Stimulated activated CD8-positive, alpha-beta memory T cell treated with anti-CD3 and anti-CD28 coated beads, Interleukin-2, amount 100 ng/mL, for 48 hours (primary cell): ENCODE measurements around the gene PCDHGA5.
"Not testable (repeated sequence)": the region's sequence is repeated elsewhere in the genome, so short reads cannot be mapped to it uniquely, and the experiment has no call there.

Experiments used
- DNase-seq, 2 donors: peaks; one replicate each; pipeline ENCODE4 v3.0.0-alpha.2; 2020; ENCODE audit warnings: low read depth in 2 of 2

The PCDHGA5 gene

DNA sequence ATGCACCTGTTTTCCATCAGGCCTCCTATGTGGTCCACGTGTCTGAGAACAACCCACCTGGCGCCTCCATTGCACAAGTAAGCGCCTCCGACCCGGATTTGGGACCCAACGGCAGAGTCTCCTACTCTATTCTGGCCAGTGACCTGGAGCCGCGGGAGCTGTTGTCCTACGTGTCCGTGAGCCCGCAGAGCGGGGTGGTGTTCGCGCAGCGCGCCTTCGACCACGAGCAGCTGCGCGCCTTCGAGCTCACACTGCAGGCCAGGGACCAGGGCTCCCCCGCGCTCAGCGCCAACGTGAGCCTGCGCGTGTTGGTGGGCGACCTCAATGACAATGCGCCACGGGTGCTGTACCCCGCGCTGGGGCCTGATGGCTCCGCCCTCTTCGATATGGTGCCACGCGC lies 12.4 kb upstream of the PCDHGA5 start:
- no peak for DNase-seq

- no peak for DNase-seq
These were observed 9.0 kb upstream of the PCDHGA5 start, which contains the start of gene PCDHGA4 for GRCh38 chr5:141354900-141355469. PCDHGA4 (plus strand) TSS chr5:141355021; CDS start chr5:141355108, 87 bp downstream.

DNA sequence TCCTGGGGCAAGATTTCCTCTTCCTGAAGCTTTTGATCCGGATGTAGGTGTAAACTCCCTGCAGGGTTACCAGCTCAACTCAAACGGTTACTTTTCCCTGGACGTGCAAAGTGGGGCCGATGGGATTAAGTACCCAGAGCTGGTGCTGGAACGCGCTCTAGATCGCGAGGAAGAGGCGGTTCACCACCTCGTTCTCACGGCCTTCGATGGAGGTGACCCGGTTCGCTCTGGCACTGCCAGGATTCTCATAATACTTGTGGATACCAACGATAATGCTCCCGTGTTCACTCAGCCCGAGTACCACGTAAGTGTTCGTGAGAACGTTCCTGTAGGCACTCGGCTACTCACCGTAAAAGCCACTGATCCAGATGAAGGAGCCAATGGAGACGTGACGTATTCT lies 8.3 kb upstream of the PCDHGA5 start:
- DNase-seq = no peak

DNA sequence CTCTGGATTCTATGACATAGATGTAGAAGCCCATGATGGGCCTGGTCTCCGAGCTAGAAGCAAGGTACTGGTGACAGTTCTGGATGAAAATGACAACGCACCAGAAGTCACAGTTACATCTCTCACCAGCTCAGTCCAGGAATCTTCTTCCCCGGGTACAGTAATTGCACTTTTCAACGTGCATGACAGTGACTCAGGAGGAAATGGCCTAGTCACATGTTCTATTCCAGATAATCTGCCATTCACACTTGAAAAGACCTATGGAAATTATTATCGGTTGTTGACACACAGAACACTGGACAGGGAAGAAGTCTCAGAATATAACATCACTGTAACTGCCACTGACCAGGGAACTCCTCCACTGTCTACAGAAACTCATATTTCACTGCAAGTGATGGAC lies 7.8 kb upstream of the PCDHGA5 start:
- no peak for DNase-seq

DNA sequence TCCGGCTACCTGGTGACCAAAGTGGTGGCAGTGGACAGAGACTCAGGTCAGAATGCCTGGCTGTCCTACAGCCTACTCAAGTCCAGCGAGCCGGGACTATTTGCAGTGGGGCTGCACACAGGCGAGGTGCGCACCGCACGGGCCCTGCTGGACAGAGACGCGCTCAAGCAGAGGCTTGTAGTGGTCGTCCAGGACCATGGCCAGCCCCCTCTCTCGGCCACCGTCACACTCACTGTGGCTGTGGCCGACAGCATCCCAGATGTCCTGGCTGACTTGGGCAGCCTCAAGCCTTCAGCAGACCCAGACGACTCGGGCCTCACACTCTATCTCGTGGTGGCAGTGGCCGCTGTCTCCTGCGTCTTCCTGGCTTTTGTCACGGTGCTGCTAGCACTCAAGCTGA lies 7.0 kb upstream of the PCDHGA5 start:
- no peak for DNase-seq

- DNase-seq = no peak
These were observed 4.1 kb upstream of the PCDHGA5 start, which contains the start of gene PCDHGB2 for GRCh38 chr5:141359790-141360426. PCDHGB2 (plus strand) TSS chr5:141359994; CDS start chr5:141360136, 142 bp downstream.

DNA sequence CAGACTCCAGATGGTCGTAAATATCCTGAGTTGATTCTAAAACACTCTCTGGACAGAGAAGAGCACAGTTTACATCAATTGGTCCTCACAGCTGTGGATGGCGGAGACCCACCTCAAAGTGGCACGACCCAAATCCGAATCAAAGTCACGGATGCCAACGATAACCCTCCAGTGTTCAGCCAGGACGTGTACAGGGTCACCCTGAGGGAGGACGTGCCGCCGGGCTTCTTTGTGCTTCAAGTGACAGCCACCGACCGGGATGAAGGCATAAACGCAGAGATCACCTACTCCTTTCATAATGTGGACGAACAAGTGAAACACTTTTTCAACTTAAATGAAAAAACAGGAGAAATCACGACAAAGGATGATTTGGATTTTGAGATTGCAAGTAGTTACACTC lies 3.3 kb upstream of the PCDHGA5 start:
- DNase-seq = no peak

DNA sequence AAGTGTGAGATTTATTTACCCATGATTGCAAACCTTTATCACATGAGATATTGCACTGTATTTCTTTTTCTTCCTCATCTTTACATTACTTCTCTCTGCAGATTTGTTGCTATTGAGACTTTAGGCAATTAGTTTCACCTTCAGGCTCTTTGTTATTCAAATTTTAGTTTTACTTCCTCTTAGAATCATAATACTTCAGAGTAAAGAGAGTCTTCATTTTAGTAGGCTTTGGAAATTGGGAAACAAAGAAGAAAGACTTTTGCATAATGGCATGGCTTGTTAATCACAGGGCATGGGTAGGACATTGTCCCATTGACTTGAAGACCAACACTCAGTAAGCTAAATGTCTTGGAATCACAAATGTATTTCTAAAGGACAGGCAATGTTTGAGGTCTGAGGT lies 1.2 kb upstream of the PCDHGA5 start:
- DNase-seq = no peak

- no peak for DNase-seq
These were observed 2.3 kb downstream of the PCDHGA5 start for GRCh38 chr5:141366016-141366896.

- no peak for DNase-seq
These were observed 6.3 kb downstream of the PCDHGA5 start, which contains the start of gene PCDHGB3 for GRCh38 chr5:141369994-141370848. PCDHGB3 (plus strand) TSS chr5:141370242; CDS start chr5:141370395, 153 bp downstream.

DNA sequence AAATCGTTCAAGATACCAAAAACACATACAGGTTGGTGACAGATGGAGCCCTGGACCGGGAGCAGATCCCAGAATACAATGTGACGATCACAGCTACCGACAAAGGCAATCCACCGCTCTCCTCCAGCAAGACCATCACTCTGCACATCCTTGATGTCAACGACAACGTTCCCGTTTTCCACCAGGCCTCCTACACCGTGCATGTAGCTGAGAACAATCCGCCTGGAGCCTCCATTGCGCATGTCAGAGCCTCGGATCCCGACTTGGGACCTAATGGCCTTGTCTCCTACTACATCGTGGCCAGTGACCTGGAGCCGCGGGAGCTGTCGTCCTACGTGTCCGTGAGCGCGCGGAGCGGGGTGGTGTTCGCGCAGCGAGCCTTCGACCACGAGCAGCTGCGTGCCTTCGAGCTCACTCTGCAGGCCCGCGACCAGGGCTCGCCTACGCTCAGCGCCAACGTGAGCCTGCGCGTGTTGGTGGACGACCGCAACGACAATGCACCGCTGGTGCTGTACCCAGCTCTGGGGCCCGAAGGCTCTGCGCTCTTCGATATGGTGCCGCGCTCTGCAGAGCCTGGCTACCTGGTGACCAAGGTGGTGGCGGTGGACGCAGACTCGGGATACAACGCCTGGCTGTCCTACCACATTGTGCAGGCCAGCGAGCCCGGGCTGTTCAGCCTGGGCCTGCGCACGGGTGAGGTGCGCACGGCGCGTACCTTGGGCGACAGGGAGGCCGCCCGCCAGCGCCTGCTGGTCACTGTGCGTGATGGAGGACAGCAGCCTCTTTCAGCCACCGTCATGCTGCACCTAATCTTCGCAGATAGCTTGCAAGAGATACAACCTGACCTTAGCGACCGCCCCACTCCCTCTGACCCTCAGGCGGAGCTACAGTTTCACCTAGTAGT lies 7.9 kb downstream of the PCDHGA5 start:
- no peak for DNase-seq

DNA sequence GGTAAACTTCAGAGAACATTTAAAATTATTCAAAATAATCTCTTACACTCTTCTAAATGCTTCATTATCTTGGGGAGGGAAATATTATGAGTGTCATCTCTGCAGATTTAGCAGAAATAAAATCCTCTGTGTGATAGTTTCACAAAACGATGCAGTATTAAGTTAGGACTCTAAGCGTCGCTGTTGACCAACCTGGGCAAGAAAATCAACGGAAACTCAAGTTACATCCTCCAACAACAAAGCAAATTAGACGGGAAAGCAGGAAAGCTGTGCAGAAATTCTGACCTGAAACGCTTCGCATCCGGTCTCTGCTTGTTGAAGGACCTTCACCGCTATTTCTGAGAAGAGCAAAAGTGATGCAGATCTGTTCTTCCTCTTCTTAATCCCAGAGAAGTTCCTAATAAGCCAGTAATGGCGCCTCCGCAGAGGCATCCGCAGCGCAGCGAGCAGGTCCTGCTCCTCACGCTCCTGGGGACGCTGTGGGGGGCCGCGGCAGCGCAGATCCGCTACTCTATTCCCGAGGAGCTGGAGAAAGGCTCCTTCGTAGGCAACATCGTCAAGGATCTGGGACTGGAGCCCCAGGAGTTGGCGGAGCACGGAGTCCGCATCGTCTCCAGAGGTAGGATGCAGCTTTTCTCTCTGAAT lies 9.8 kb downstream of the PCDHGA5 start, which contains the start of gene PCDHGA6:
PCDHGA6 (plus strand) TSS at position 219 of the 645 bp plus-strand sequence; CDS start at position 412, 193 bp downstream.
- DNase-seq = no peak

DNA sequence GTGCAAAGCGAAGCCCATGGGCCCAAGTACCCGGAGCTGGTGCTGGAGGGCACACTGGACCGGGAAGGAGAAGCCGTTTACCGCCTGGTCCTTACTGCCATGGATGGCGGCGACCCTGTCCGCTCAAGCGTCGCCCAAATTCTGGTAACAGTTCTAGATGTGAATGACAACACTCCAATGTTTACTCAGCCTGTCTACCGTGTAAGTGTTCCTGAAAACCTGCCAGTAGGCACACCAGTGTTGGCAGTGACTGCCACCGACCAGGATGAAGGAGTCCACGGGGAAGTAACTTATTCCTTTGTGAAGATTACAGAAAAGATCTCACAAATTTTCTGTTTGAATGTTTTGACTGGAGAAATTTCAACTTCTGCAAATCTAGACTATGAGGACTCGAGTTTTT lies 10.7 kb downstream of the PCDHGA5 start:
- DNase-seq = no peak

DNA sequence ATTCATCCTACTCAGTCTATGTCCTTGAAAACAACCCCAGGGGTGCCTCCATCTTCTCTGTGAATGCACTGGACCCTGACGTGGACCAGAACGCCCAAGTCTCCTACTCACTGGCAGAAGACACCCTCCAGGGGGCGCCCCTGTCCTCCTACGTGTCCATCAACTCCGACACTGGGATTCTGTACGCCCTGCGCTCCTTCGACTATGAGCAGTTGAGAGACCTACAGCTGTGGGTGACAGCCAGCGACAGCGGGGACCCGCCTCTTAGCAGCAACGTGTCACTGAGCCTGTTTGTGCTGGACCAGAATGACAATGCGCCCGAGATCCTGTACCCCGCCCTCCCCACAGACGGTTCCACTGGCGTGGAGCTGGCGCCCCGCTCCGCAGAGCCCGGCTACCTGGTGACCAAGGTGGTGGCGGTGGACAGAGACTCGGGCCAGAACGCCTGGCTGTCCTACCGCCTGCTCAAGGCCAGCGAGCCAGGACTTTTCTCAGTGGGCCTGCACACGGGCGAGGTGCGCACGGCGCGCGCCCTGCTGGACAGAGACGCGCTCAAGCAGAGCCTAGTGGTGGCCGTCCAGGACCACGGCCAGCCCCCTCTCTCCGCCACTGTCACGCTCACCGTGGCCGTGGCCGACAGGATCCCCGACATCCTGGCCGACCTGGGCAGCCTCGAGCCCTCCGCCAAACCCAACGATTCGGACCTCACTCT lies 11.6 kb downstream of the PCDHGA5 start:
- DNase-seq = not testable (repeated sequence)

DNA sequence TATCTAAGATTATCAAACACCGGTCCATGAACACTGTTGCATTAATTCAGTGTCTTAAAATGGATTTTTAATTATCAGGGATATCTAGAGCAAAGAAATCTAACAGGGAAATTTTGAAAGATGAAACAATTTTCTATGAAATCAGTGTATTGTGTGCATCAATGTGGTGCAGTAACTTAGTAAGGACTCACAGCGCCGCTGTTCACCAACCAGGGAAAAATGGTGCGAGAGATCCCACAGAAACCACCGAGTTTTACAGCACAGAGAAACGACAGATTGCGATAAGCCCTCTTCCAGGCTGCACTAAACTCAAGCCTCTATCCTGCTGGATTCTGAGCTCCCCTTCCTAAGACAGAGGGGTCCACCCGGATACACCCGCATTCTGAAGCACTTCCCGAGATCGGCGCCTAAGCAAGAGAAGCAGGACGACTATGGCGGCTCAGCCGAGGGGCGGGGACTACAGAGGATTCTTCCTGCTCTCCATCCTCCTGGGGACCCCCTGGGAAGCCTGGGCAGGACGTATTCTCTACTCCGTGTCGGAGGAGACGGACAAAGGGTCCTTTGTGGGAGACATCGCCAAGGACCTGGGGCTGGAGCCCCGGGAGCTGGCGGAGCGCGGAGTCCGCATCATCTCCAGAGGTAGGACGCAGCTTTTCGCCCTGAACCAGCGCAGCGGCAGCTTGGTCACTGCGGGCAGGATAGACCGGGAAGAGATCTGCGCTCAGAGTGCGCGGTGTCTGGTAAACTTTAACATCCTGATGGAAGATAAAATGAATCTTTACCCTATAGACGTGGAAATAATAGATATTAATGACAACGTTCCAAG lies 18.7 kb downstream of the PCDHGA5 start, which contains the start of gene PCDHGA7:
PCDHGA7 (plus strand) TSS at position 274 of the 826 bp plus-strand sequence; CDS start at position 432, 158 bp downstream.
- no peak for DNase-seq

DNA sequence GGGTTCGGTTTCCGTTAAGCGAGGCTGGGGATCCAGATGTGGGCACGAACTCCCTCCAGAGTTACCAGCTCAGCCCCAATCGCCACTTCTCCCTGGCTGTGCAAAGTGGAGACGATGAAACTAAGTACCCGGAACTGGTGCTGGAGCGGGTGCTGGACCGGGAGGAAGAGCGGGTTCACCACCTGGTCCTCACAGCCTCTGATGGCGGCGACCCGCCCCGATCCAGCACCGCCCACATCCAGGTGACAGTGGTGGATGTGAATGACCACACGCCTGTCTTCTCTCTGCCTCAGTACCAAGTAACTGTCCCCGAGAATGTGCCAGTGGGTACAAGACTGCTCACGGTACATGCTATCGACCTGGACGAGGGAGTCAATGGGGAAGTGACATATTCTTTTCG lies 19.4 kb downstream of the PCDHGA5 start:
- no peak for DNase-seq

DNA sequence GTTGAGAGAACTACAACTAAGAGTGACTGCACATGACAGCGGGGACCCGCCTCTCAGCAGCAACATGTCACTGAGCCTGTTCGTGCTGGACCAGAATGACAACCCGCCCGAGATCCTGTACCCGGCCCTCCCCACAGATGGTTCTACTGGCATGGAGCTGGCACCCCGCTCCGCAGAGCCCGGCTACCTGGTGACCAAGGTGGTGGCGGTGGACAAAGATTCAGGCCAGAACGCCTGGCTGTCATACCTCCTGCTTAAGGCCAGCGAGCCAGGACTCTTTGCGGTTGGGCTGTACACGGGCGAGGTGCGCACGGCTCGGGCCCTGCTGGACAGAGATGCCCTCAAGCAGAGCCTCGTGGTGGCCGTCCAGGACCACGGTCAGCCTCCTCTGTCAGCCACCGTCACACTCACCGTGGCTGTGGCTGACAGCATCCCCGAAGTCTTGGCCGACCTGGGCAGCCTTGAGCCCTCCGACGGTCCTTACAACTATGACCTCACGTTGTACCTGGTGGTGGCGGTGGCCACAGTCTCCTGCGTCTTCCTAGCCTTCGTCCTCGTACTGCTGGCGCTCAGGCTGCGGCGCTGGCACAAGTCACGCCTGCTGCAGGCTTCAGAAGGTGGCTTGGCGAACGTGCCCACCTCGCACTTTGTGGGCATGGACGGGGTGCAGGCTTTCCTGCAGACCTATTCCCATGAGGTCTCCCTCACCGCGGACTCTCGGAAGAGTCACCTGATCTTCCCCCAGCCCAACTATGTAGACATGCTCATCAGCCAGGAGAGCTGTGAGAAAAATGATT lies 20.7 kb downstream of the PCDHGA5 start:
- DNase-seq = no peak
